Limb (tissue), 2 donors: ENCODE data around the gene CNKSR2.

ENCODE experiments used
- DNase-seq, 2 donors: peaks; one replicate each; pipeline ENCODE4 v3.0.0-alpha.2; 2016; ENCODE audit errors: extremely low spot score in 2 of 2

CNKSR2 gene

GRCh38 chrX:21666679-21667078 is 292.5 kb downstream of the CNKSR2 start:
- DNase-seq = no peak

- no peak for DNase-seq
Measured at GRCh38 chrX:21674430-21675186, 300.4 kb downstream of the CNKSR2 start.

- no peak for DNase-seq
Measured at GRCh38 chrX:21675931-21676330, 301.7 kb downstream of the CNKSR2 start.

GRCh38 chrX:21678048-21678612 is 303.9 kb downstream of the CNKSR2 start:
- DNase-seq = no peak

GRCh38 chrX:21683941-21684340 is 309.7 kb downstream of the CNKSR2 start:
- no peak for DNase-seq

- no peak for DNase-seq
Measured at GRCh38 chrX:21691512-21692018, 317.3 kb downstream of the CNKSR2 start.

- no peak for DNase-seq
Measured at GRCh38 chrX:21698272-21698671, 324.1 kb downstream of the CNKSR2 start.

- no peak for DNase-seq
Measured at GRCh38 chrX:21699136-21699535, 324.9 kb downstream of the CNKSR2 start.

GRCh38 chrX:21700275-21700674 is 326.1 kb downstream of the CNKSR2 start:
- no peak for DNase-seq

GRCh38 chrX:21700967-21701366 is 326.7 kb downstream of the CNKSR2 start:
- DNase-seq = no peak

- no peak for DNase-seq
Measured at GRCh38 chrX:21702725-21703124, 328.5 kb downstream of the CNKSR2 start.
